Tibial artery (tissue), 4 donors: Measurements from ENCODE around the gene TMEM147.

Source experiments
- DNase-seq, 2 donors: peaks; one replicate each; pipeline ENCODE4 v3.0.0-alpha.2; 2019
- H3K27ac ChIP-seq, 2 donors: fragments of 200-600 bp; sonication (generic) in 1 of 2; 1 replicate in 1 of 2; 2 replicates in 1 of 2; pipeline ENCODE4 v1.5.1; 2018 to 2019; ENCODE audit warnings: mild to moderate bottlenecking in 1 of 2
- H3K27me3 ChIP-seq, 2 donors: fragments of 200-600 bp; sonication (generic) in 1 of 2; one replicate each; pipeline versions ENCODE4 v1.5.1 to v1.6.0; 2016 to 2019
- H3K36me3 ChIP-seq, 3 donors: fragments of 200-600 bp; sonication (generic) in 2 of 3; one replicate each; pipeline ENCODE4 v1.5.1; 2016 to 2019; ENCODE audit warnings: mild to moderate bottlenecking in 2 of 3
- H3K4me1 ChIP-seq, 4 donors: fragments of 200-600 bp; sonication (generic) in 2 of 4; 1 replicate in 3 of 4; 2 replicates in 1 of 4; pipeline ENCODE4 v1.5.1; 2016 to 2019
- H3K4me3 ChIP-seq, 2 donors: fragments of 200-600 bp; sonication (generic) in 1 of 2; 1 replicate in 1 of 2; 2 replicates in 1 of 2; pipeline ENCODE4 v1.5.1; 2018 to 2019; ENCODE audit warnings: mild to moderate bottlenecking in 2 of 2
- H3K9me3 ChIP-seq, 3 donors: fragments of 200-600 bp; sonication (generic) in 1 of 3; one replicate each; pipeline ENCODE4 v1.5.1; 2016 to 2019
- intact Hi-C: fragments of 100-400 bp; cut with DNase I; formaldehyde crosslinking; loops from one replicate; pipeline ENCODE4 v1.15.0; 2023; ENCODE audit warnings: low total_unique reads
- TF ChIP-seq, protein P1 (sequence below), 2 experiments: fragments of 200-600 bp in 1 of 2; fragments of 450-650 bp in 1 of 2; IDR thresholded peaks; one replicate each; pipeline ENCODE4 v1.5.1; 2017 to 2019; ENCODE audit warnings: antibody characterized with exemption in 2 of 2, mild to moderate bottlenecking in 1 of 2, moderate library complexity in 1 of 2

TMEM147 gene

GRCh38 chr19:35566738-35567137 is 21.3 kb downstream of the TMEM147 start:
- no peaks in the 10 kb centered on the region for H3K9me3 ChIP-seq
- no peaks in the 10 kb centered on the region for H3K36me3 ChIP-seq
- DNase-seq = no peak
- intact Hi-C loops = no loop called here
- no peak overlapping the region for H3K4me3 ChIP-seq
- no peaks in the 10 kb centered on the region for H3K4me1 ChIP-seq
- H3K27ac ChIP-seq = no peak overlapping the region
- TF ChIP-seq, protein P1, sequence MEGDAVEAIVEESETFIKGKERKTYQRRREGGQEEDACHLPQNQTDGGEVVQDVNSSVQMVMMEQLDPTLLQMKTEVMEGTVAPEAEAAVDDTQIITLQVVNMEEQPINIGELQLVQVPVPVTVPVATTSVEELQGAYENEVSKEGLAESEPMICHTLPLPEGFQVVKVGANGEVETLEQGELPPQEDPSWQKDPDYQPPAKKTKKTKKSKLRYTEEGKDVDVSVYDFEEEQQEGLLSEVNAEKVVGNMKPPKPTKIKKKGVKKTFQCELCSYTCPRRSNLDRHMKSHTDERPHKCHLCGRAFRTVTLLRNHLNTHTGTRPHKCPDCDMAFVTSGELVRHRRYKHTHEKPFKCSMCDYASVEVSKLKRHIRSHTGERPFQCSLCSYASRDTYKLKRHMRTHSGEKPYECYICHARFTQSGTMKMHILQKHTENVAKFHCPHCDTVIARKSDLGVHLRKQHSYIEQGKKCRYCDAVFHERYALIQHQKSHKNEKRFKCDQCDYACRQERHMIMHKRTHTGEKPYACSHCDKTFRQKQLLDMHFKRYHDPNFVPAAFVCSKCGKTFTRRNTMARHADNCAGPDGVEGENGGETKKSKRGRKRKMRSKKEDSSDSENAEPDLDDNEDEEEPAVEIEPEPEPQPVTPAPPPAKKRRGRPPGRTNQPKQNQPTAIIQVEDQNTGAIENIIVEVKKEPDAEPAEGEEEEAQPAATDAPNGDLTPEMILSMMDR (IDR thresholded peaks at IDR 0.05) = no peak
- peaks cover 0 to 47% of the 10 kb centered on the region in 2 donors for H3K27me3 ChIP-seq

GRCh38 chr19:35569281-35569781 is 23.9 kb downstream of the TMEM147 start:
- Histone ChIP-seq H3K27me3 (peaks cover 0 to 29% of the 10 kb centered on the region in 2 donors), H3K4me1 (no peaks in the 10 kb centered on the region), H3K36me3 (no peaks in the 10 kb centered on the region), H3K4me3 (no peak overlapping the region), H3K9me3 (no peaks in the 10 kb centered on the region), H3K27ac (no peak overlapping the region)
- intact Hi-C loops = no loop called here
- TF ChIP-seq, protein P1 (IDR thresholded peaks at IDR 0.05) = no peak
- no peak for DNase-seq

DNA sequence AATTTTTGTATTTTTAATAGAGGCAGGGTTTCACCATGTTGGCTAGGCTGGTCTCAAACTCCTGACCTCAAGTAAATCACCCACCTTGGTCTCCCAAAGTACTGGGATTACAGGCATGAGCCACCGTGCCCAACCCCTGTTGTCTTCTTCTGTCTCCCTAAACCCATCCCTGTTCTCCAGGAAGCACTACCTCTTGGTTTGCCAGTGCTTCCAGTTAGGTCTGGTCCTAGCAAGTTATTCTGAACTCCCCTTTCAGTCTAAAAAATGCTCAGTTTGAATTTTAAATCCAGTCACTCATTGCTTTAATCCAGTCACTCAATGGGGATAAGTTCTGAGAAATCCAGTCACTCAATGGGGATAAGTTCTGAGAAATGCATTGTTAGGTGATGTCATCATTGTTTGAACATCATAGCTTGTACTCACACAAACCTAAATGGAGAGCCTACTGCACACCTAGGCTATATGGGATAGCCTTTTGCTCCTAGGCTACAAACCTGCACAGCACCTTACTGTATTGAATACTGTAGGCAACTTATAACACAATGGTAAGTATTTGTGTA is 26.1 kb downstream of the TMEM147 start:
- H3K27ac ChIP-seq = no peak overlapping the region

DNA sequence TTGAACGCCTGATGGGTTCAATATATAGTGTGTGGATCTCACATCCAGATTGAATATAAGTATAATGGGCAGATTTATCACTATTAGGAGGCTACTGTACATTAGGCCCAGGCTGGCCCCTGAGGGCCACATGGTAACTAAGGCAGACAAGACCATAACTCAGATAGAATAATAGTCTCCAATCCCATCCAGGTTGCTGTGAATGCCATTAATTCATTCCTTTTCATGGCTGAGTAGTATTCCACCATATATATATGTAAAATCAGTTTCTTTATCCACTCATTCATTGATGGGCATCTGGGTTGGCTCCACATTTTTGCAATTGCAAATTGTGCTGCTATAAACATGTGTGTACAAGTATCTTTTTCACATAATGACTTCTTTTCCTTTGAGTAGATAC is 32.5 kb downstream of the TMEM147 start:
- intact Hi-C loops = no loop called here
- Histone ChIP-seq H3K4me1 (no peaks in the 10 kb centered on the region), H3K36me3 (no peaks in the 10 kb centered on the region), H3K4me3 (no peak overlapping the region), H3K27ac (no peak overlapping the region), H3K27me3 (peaks cover 0 to 11% of the 10 kb centered on the region in 2 donors), H3K9me3 (peaks cover 0 to 21% (median 12%) of the 10 kb centered on the region in 3 donors)
- no peak for DNase-seq
- TF ChIP-seq, protein P1 (IDR thresholded peaks at IDR 0.05) = no peak

More for the DNA sequence above, 26.1 kb downstream of the TMEM147 start:
- Histone ChIP-seq H3K4me1 (no peaks in the 10 kb centered on the region), H3K4me3 (no peak overlapping the region), H3K9me3 (peaks cover 0 to 12% (median 2%) of the 10 kb centered on the region in 3 donors), H3K36me3 (no peaks in the 10 kb centered on the region), H3K27me3 (peaks cover 0 to 17% of the 10 kb centered on the region in 2 donors)
- no peak for DNase-seq
- TF ChIP-seq, protein P1 (IDR thresholded peaks at IDR 0.05) = no peak
- intact Hi-C loops = no loop called here

- DNase-seq = no peak
- Histone ChIP-seq H3K27me3 (peaks cover 0 to 12% of the 10 kb centered on the region in 2 donors), H3K27ac (no peak overlapping the region), H3K4me3 (no peak overlapping the region), H3K9me3 (peaks cover 0 to 21% (median 12%) of the 10 kb centered on the region in 3 donors), H3K36me3 (no peaks in the 10 kb centered on the region), H3K4me1 (no peaks in the 10 kb centered on the region)
- TF ChIP-seq, protein P1 (IDR thresholded peaks at IDR 0.05) = no peak
- intact Hi-C loops = no loop called here
These were observed 33.3 kb downstream of the TMEM147 start for GRCh38 chr19:35578707-35579106.
